Measurements from ENCODE around the gene PAFAH1B1. TPM values are rescaled to one million over a fixed set of nuclear protein-coding genes. Genes with fewer than 3 reads are reported as not detected.

The PAFAH1B1 gene
- total RNA-seq, 1 experiment from 2014 or later = 114 TPM

DNA sequence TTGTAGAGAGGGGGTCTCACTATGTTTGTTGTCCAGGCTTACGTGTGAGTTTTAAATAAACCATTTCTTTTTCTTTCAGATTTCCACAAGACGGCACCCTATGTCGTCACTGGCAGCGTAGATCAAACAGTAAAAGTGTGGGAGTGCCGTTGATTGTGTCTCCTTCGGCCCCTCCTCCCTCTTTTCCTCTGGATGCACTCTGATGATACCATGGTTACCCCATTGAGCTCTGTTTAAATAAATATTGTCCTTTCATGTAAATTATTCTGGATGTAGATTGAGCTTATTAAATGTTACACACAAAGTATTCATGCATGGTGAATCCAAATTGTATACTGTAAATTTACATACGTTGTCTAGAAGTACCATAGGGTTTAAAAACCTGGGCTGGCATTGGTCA, 88.2 kb downstream of the PAFAH1B1 start (continued):
- TF ChIP-seq, protein P1, sequence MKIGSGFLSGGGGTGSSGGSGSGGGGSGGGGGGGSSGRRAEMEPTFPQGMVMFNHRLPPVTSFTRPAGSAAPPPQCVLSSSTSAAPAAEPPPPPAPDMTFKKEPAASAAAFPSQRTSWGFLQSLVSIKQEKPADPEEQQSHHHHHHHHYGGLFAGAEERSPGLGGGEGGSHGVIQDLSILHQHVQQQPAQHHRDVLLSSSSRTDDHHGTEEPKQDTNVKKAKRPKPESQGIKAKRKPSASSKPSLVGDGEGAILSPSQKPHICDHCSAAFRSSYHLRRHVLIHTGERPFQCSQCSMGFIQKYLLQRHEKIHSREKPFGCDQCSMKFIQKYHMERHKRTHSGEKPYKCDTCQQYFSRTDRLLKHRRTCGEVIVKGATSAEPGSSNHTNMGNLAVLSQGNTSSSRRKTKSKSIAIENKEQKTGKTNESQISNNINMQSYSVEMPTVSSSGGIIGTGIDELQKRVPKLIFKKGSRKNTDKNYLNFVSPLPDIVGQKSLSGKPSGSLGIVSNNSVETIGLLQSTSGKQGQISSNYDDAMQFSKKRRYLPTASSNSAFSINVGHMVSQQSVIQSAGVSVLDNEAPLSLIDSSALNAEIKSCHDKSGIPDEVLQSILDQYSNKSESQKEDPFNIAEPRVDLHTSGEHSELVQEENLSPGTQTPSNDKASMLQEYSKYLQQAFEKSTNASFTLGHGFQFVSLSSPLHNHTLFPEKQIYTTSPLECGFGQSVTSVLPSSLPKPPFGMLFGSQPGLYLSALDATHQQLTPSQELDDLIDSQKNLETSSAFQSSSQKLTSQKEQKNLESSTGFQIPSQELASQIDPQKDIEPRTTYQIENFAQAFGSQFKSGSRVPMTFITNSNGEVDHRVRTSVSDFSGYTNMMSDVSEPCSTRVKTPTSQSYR (CRISPR knock-in tag; IDR thresholded peaks at IDR 0.05) = no peak
- TF ChIP-seq KAT7 (CRISPR knock-in tag; IDR thresholded peaks at IDR 0.05; ENCODE audit: borderline replicate concordance) = no peak
- TF ChIP-seq, protein P2, sequence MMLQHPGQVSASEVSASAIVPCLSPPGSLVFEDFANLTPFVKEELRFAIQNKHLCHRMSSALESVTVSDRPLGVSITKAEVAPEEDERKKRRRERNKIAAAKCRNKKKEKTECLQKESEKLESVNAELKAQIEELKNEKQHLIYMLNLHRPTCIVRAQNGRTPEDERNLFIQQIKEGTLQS (CRISPR knock-in tag; conservative IDR thresholded peaks at IDR 0.05) = no peak
- no peak for TF ChIP-seq CDX4 (CRISPR knock-in tag; IDR thresholded peaks at IDR 0.05; ENCODE audit: borderline replicate concordance)
- no peak for TF ChIP-seq IRF2 (CRISPR knock-in tag; IDR thresholded peaks at IDR 0.05; ENCODE audit: borderline replicate concordance, low read depth)

GRCh38 chr17:2682176-2682938, 88.9 kb downstream of the PAFAH1B1 start:
- POLR2A ChIA-PET = no interaction called here
- CTCF ChIA-PET = no interaction called here
- TF ChIP-seq TCF7 (CRISPR knock-in tag; IDR thresholded peaks at IDR 0.05; ENCODE audit: low read depth) (no peak), ATF6 (CRISPR knock-in tag; IDR thresholded peaks at IDR 0.05) (no peak), PREB (CRISPR knock-in tag; IDR thresholded peaks at IDR 0.05; ENCODE audit: borderline replicate concordance) (no peak), NR1H2 (CRISPR knock-in tag; IDR thresholded peaks at IDR 0.05) (no peak), JAZF1 (CRISPR knock-in tag; IDR thresholded peaks at IDR 0.05) (no peak), ZNF138 (CRISPR knock-in tag; conservative IDR thresholded peaks at IDR 0.05) (no peak), CREM (CRISPR knock-in tag; IDR thresholded peaks at IDR 0.05) (no peak)
- TF ChIP-seq, protein P3, sequence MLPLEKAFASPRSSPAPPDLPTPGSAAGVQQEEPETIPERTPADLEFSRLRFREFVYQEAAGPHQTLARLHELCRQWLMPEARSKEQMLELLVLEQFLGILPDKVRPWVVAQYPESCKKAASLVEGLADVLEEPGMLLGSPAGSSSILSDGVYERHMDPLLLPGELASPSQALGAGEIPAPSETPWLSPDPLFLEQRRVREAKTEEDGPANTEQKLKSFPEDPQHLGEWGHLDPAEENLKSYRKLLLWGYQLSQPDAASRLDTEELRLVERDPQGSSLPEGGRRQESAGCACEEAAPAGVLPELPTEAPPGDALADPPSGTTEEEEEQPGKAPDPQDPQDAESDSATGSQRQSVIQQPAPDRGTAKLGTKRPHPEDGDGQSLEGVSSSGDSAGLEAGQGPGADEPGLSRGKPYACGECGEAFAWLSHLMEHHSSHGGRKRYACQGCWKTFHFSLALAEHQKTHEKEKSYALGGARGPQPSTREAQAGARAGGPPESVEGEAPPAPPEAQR (CRISPR knock-in tag; IDR thresholded peaks at IDR 0.05) = no peak
- TF ChIP-seq, protein P4, sequence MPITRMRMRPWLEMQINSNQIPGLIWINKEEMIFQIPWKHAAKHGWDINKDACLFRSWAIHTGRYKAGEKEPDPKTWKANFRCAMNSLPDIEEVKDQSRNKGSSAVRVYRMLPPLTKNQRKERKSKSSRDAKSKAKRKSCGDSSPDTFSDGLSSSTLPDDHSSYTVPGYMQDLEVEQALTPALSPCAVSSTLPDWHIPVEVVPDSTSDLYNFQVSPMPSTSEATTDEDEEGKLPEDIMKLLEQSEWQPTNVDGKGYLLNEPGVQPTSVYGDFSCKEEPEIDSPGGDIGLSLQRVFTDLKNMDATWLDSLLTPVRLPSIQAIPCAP (CRISPR knock-in tag; IDR thresholded peaks at IDR 0.05) = no peak
- Mint-ChIP-seq H3K4me1 (no peaks in the 10 kb centered on the region), H3K27me3 (ENCODE audit: low read depth) (no peaks in the 10 kb centered on the region), H3K36me3 (peaks cover 38% of the 10 kb centered on the region), H3K4me3 (no peak overlapping the region), H3K27ac (no peak overlapping the region; the same call in 1 of the 2 replicates), H3K9me3 (no peaks in the 10 kb centered on the region)
- no peak for DNase-seq (ENCODE audit: low spot score)
- ATAC-seq = no peak

Data from WTC11 (cell line).